ENCODE results near the gene OSGEP. TPM values are rescaled to one million over a fixed set of nuclear protein-coding genes. Genes with fewer than 3 reads are reported as not detected.
"Not testable (repeated sequence)": the region's sequence is repeated elsewhere in the genome, so short reads cannot be mapped to it uniquely, and the experiment has no call there.

The OSGEP gene
- total RNA-seq, 1 donor from 2014 or later, result 15.0 TPM

DNA sequence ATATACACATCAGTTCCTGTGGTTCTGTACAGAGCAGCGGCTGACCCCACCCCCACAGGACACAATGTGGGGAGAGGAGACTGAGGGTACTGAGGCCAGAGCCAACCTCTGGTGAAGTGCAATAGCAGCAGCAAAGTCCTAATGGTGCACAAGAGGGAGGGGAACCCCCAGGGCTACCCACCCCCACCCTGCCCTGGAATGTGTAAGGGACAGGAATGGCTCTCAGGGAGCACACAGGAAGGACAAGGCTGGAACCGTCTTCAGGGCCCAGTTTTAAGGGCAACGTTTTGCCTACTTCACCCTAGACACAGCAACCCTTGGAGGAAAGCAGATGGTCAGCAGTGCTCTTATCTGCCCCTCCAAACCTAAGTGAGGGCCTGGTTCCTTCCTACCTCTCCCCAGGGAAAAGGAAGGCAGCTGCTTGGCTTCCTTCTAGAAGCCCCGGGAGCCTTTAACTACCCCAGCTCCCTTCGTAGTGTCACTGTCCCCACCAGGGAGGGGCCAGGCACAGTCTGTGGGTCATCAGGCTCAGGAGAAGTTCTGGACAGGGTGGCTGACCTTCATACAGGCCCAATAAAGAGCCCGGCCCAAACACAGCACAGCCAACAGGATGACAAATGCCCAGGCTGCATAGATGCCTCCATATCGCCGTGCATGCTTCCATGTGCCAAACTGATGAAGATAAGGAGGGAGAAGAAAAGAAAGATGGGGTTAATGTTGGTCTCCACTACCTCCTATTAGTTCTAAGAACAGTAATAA, 3.6 kb upstream of the OSGEP start:
- no peaks in the 10 kb centered on the region for H3K27me3 ChIP-seq (ENCODE audit: control insufficient read depth, insufficient read depth, low read length)
- TF ChIP-seq, protein P1, sequence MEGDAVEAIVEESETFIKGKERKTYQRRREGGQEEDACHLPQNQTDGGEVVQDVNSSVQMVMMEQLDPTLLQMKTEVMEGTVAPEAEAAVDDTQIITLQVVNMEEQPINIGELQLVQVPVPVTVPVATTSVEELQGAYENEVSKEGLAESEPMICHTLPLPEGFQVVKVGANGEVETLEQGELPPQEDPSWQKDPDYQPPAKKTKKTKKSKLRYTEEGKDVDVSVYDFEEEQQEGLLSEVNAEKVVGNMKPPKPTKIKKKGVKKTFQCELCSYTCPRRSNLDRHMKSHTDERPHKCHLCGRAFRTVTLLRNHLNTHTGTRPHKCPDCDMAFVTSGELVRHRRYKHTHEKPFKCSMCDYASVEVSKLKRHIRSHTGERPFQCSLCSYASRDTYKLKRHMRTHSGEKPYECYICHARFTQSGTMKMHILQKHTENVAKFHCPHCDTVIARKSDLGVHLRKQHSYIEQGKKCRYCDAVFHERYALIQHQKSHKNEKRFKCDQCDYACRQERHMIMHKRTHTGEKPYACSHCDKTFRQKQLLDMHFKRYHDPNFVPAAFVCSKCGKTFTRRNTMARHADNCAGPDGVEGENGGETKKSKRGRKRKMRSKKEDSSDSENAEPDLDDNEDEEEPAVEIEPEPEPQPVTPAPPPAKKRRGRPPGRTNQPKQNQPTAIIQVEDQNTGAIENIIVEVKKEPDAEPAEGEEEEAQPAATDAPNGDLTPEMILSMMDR (IDR thresholded peaks at IDR 0.05; ENCODE audit: insufficient read depth, low read length, severe bottlenecking), result no peak
- DNase-seq (ENCODE audit: low read depth) (no peak), FAIRE-seq (no peak)
- no peak overlapping the region for H3K4me3 ChIP-seq (ENCODE audit: low read depth, low read length)
- peaks cover 9% of the 10 kb centered on the region for H3K36me3 ChIP-seq (ENCODE audit: control insufficient read depth, insufficient read depth, low read length)

DNA sequence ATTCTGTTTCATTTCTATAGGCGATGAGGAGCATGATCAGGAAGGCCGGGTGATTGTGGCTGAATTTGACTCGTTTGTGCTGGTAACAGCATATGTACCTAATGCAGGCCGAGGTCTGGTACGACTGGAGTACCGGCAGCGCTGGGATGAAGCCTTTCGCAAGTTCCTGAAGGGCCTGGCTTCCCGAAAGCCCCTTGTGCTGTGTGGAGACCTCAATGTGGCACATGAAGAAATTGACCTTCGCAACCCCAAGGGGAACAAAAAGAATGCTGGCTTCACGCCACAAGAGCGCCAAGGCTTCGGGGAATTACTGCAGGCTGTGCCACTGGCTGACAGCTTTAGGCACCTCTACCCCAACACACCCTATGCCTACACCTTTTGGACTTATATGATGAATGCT, 2.4 kb upstream of the OSGEP start:
- no peaks in the 10 kb centered on the region for H3K27me3 ChIP-seq (ENCODE audit: control insufficient read depth, insufficient read depth, low read length)
- H3K36me3 ChIP-seq (ENCODE audit: control insufficient read depth, insufficient read depth, low read length), result peaks cover 9% of the 10 kb centered on the region
- FAIRE-seq (no peak), DNase-seq (ENCODE audit: low read depth) (no peak)
- TF ChIP-seq, protein P1 (IDR thresholded peaks at IDR 0.05; ENCODE audit: insufficient read depth, low read length, severe bottlenecking), result no peak
- H3K4me3 ChIP-seq (ENCODE audit: low read depth, low read length), result no peak overlapping the region

DNA sequence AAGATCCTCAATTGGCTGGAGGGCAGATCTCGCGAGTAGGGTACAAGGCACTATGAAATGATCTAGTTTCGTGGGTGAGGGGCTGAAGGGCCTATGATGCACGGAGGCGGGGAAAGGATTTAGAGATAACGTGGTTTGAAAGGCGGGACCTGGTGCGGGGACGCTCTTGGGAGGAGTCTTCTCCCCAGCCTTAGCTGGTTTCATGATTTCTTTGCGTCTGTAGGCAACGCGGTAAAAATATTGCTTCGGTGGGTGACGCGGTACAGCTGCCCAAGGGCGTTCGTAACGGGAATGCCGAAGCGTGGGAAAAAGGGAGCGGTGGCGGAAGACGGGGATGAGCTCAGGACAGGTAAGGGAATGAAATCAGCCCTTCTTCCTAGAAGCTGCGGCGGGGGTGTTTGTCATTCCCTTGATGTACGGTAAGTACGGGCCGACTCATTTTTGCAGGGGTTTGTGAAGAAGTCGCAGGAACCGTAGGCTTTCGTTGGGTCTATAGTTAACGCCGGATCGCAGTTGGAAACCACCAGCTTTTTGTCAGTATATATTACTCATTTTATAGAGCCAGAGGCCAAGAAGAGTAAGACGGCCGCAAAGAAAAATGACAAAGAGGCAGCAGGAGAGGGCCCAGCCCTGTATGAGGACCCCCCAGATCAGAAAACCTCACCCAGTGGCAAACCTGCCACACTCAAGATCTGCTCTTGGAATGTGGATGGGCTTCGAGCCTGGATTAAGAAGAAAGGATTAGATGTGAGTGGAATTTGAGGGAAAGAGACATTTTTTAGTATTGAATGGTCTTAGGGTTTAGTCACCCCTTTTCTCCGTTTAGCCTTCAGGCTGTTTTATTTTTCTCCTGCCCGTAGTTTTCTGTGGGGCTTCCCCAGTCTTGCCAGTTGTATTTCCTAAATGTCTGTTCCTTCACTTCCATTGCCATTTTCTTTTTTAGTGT, 1.0 kb upstream of the OSGEP start:
- Histone ChIP-seq H3K4me3 (ENCODE audit: low read depth, low read length) (peak overlapping the region; percentile 50), H3K27me3 (ENCODE audit: control insufficient read depth, insufficient read depth, low read length) (no peaks in the 10 kb centered on the region), H3K36me3 (ENCODE audit: control insufficient read depth, insufficient read depth, low read length) (peaks cover 9% of the 10 kb centered on the region)
- FAIRE-seq (no peak), DNase-seq (ENCODE audit: low read depth) (peak; percentile 77)
- TF ChIP-seq, protein P1 (IDR thresholded peaks at IDR 0.05; ENCODE audit: insufficient read depth, low read length, severe bottlenecking), result no peak

GRCh38 chr14:20452831-20453230, 1.8 kb downstream of the OSGEP start:
- not testable (repeated sequence) for DNase-seq (ENCODE audit: low read depth); H3K36me3 ChIP-seq (ENCODE audit: control insufficient read depth, insufficient read depth, low read length)

DNA sequence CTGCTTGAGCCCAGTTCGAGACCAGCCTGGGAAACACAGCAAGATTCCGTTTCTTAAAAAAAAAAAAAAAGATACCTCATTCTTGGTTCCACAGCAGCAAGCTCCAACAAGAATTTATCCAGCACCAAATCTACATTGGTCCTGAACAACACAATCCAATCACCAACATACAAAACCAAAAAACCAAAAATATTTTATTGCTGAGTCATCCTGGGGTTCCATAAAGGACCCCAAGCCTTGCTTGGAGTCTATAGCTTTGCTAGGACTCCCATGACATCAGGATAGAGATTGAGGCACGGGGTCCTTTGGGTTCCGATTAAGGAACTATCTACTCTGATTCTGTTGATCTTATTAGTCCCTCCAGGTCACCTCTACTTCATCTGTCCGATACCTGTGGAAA, 7.7 kb downstream of the OSGEP start:
- no peak for DNase-seq (ENCODE audit: low read depth)
- no peak overlapping the region for H3K4me3 ChIP-seq (ENCODE audit: low read depth, low read length)
- no peaks in the 10 kb centered on the region for H3K27me3 ChIP-seq (ENCODE audit: control insufficient read depth, insufficient read depth, low read length)
- TF ChIP-seq, protein P1 (IDR thresholded peaks at IDR 0.05; ENCODE audit: insufficient read depth, low read length, severe bottlenecking), result no peak
- FAIRE-seq, result no peak
- peaks cover 9% of the 10 kb centered on the region for H3K36me3 ChIP-seq (ENCODE audit: control insufficient read depth, insufficient read depth, low read length)

More at GRCh38 chr14:20452831-20453230, 1.8 kb downstream of the OSGEP start:
- H3K27me3 ChIP-seq (ENCODE audit: control insufficient read depth, insufficient read depth, low read length); FAIRE-seq; H3K4me3 ChIP-seq (ENCODE audit: low read depth, low read length): not testable (repeated sequence)

- H3K4me3 ChIP-seq (ENCODE audit: low read depth, low read length); H3K36me3 ChIP-seq (ENCODE audit: control insufficient read depth, insufficient read depth, low read length); H3K27me3 ChIP-seq (ENCODE audit: control insufficient read depth, insufficient read depth, low read length); FAIRE-seq; DNase-seq (ENCODE audit: low read depth): not testable (repeated sequence)
Observed at GRCh38 chr14:20443650-20444049, 11.0 kb downstream of the OSGEP start.
